ENCODE measurements around the gene ENTPD3. TPM values are rescaled to one million over a fixed set of nuclear protein-coding genes. Genes with fewer than 3 reads are reported as not detected.

Gene ENTPD3
- total RNA-seq, 1 experiment from 2014 or later, result 6.0 TPM

DNA sequence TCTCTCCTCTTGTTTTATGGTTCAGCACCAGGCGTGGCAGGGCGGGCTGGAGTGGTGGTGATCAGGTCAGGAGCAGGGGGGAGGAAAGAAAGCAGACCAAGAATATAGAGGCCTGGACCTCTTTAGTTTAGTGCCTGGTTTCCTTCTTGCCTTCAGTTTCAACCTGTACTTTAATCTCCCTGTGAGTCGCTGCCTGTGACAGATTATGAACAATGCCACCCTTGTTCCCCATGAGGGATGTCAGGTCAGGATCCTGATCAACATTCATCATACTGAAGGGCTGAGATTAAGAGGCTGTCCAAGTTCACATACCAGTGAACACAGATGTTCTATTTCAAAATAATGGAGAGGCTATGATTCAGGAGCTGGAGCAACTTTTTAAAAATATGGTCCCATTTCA, 11.4 kb downstream of the ENTPD3 start:
- BruUV-seq (replicated peaks), result no TSS peak
- Histone ChIP-seq H3K9me2 (replicated peaks; ENCODE audit: low read length) (no peaks in the 10 kb centered on the region), H4K20me1 (ENCODE audit: low read length) (no peaks in the 10 kb centered on the region), H3K4me2 (ENCODE audit: low read length) (0 out of 2 replicates have a peak overlapping the region, but pooled peaks have one; percentile 11), H3K4me3 (ENCODE audit: low read length) (no peak overlapping the region), H3K79me2 (ENCODE audit: low read length) (no peaks in the 10 kb centered on the region), H3K9me3 (ENCODE audit: low read length) (no peaks in the 10 kb centered on the region), H3K4me1 (ENCODE audit: insufficient read depth, low read length) (peaks cover 23% of the 10 kb centered on the region), H3K27me3 (ENCODE audit: low read length) (no peaks in the 10 kb centered on the region), H3K9ac (ENCODE audit: low read length) (peak overlapping the region; percentile 21; the same call in 1 of the 2 replicates), H2AFZ (ENCODE audit: low read length) (no peak overlapping the region), H3K27ac (ENCODE audit: low read length) (peak overlapping the region; percentile 72), H3K36me3 (ENCODE audit: low read depth, low read length) (no peaks in the 10 kb centered on the region), H3F3A (ENCODE audit: low read length, unreplicated experiment) (no peaks in the 10 kb centered on the region)
- CTCF ChIA-PET, result no interaction called here
- intact Hi-C loops (cut with micrococcal nuclease), result no loop called here
- TF ChIP-seq EZH2 (IDR thresholded peaks at IDR 0.05; ENCODE audit: low read length, unreplicated experiment) (no peak), EZH2phosphoT487 (IDR thresholded peaks at IDR 0.05; ENCODE audit: borderline replicate concordance, low read length) (no peak)
- TF ChIP-seq, protein P1, sequence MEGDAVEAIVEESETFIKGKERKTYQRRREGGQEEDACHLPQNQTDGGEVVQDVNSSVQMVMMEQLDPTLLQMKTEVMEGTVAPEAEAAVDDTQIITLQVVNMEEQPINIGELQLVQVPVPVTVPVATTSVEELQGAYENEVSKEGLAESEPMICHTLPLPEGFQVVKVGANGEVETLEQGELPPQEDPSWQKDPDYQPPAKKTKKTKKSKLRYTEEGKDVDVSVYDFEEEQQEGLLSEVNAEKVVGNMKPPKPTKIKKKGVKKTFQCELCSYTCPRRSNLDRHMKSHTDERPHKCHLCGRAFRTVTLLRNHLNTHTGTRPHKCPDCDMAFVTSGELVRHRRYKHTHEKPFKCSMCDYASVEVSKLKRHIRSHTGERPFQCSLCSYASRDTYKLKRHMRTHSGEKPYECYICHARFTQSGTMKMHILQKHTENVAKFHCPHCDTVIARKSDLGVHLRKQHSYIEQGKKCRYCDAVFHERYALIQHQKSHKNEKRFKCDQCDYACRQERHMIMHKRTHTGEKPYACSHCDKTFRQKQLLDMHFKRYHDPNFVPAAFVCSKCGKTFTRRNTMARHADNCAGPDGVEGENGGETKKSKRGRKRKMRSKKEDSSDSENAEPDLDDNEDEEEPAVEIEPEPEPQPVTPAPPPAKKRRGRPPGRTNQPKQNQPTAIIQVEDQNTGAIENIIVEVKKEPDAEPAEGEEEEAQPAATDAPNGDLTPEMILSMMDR (conservative IDR thresholded peaks at IDR 0.05; ENCODE audit: low read depth, low read length), result no peak
- peak; percentile 76 for ATAC-seq
- POLR2A ChIA-PET (ENCODE audit: unreplicated experiment), result no interaction called here
- peak; percentile 59 for DNase-seq

DNA sequence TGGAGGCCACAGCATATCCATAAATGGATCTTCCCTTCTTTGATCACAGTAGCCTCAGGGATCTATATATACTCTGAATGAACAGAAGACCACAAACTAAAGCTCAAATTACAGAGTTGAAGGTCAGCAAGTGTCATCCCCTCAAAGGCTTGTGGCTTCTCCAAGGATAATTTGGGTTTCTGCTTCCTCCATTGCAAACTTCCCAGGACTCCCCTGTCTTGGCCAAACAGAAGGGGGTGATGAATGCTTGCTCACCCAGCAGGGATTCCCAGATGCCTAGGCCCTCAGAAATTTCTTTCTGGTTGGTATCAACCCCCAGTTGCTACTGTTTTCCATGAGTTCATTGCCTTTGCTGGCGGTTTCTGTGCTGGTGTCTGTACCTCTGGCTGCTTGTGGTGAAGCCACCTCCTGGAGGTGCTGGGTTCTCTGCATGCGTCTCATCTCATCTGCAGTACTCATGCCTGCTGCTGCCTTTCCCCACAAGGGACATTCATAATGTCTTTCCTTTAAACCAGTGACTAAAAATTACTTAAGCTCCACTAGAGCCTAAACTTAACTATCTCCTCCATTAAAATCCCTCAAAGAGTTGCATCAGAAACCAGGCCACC, 17.7 kb downstream of the ENTPD3 start:
- Histone ChIP-seq H3K4me2 (ENCODE audit: low read length) (no peak overlapping the region), H3K79me2 (ENCODE audit: low read length) (no peaks in the 10 kb centered on the region), H3K9me2 (replicated peaks; ENCODE audit: low read length) (no peaks in the 10 kb centered on the region), H4K20me1 (ENCODE audit: low read length) (no peaks in the 10 kb centered on the region), H3K27me3 (ENCODE audit: low read length) (no peaks in the 10 kb centered on the region), H3F3A (ENCODE audit: low read length, unreplicated experiment) (no peaks in the 10 kb centered on the region), H3K36me3 (ENCODE audit: low read depth, low read length) (no peaks in the 10 kb centered on the region), H3K9me3 (ENCODE audit: low read length) (no peaks in the 10 kb centered on the region), H3K4me1 (ENCODE audit: insufficient read depth, low read length) (no peaks in the 10 kb centered on the region), H3K9ac (ENCODE audit: low read length) (no peak overlapping the region), H2AFZ (ENCODE audit: low read length) (no peak overlapping the region), H3K4me3 (ENCODE audit: low read length) (no peak overlapping the region), H3K27ac (ENCODE audit: low read length) (no peak overlapping the region)
- TF ChIP-seq, protein P1 (conservative IDR thresholded peaks at IDR 0.05; ENCODE audit: low read depth, low read length), result no peak
- TF ChIP-seq EZH2phosphoT487 (IDR thresholded peaks at IDR 0.05; ENCODE audit: borderline replicate concordance, low read length), result no peak
- TF ChIP-seq EZH2 (IDR thresholded peaks at IDR 0.05; ENCODE audit: low read length, unreplicated experiment), result no peak
- ATAC-seq (no peak), DNase-seq (no peak)
- ChIA-PET CTCF (no interaction called here), POLR2A (ENCODE audit: unreplicated experiment) (no interaction called here)
- no TSS peak for BruUV-seq (replicated peaks)
- intact Hi-C loops (cut with micrococcal nuclease), result no loop called here

DNA sequence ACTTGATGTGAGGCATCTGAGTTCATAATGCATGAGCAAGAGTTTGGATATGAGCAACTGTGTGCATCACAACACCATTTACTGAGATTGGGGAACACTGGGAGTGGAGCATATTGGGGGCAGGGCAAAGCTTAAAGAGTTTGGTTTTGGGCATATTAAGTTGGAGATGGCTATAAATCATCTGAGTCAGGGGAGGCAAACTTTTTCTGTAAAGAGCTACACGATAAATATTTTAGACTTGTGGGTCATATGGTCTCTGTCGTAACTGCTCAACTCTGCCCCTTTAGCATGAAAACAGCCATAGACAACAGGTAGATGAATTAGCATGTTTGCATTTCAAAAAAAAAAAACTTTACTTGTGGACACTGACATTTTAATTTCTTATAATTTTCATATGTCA, 20.0 kb downstream of the ENTPD3 start:
- no peaks in the 10 kb centered on the region for H3F3A ChIP-seq (ENCODE audit: low read length, unreplicated experiment)
- no peak overlapping the region for H2AFZ ChIP-seq (ENCODE audit: low read length)
- no peaks in the 10 kb centered on the region for H4K20me1 ChIP-seq (ENCODE audit: low read length)
- no peaks in the 10 kb centered on the region for H3K9me2 ChIP-seq (replicated peaks; ENCODE audit: low read length)
- no peaks in the 10 kb centered on the region for H3K4me1 ChIP-seq (ENCODE audit: insufficient read depth, low read length)
- H3K27ac ChIP-seq (ENCODE audit: low read length), result no peak overlapping the region
- no peaks in the 10 kb centered on the region for H3K27me3 ChIP-seq (ENCODE audit: low read length)
- no peak for TF ChIP-seq EZH2 (IDR thresholded peaks at IDR 0.05; ENCODE audit: low read length, unreplicated experiment)
- TF ChIP-seq, protein P1 (conservative IDR thresholded peaks at IDR 0.05; ENCODE audit: low read depth, low read length), result no peak
- no peak for TF ChIP-seq EZH2phosphoT487 (IDR thresholded peaks at IDR 0.05; ENCODE audit: borderline replicate concordance, low read length)
- DNase-seq (no peak), ATAC-seq (no peak)
- no peak overlapping the region for H3K4me3 ChIP-seq (ENCODE audit: low read length)
- intact Hi-C loops (cut with micrococcal nuclease), result no loop called here
- no peak overlapping the region for H3K9ac ChIP-seq (ENCODE audit: low read length)
- H3K4me2 ChIP-seq (ENCODE audit: low read length), result no peak overlapping the region
- no peaks in the 10 kb centered on the region for H3K79me2 ChIP-seq (ENCODE audit: low read length)
- CTCF ChIA-PET, result no interaction called here
- H3K36me3 ChIP-seq (ENCODE audit: low read depth, low read length), result no peaks in the 10 kb centered on the region
- H3K9me3 ChIP-seq (ENCODE audit: low read length), result no peaks in the 10 kb centered on the region
- POLR2A ChIA-PET (ENCODE audit: unreplicated experiment), result no interaction called here
- no TSS peak for BruUV-seq (replicated peaks)
